Panc1 (cell line): ENCODE data around the gene ADCY9. TPM values are rescaled to one million over a fixed set of nuclear protein-coding genes. Genes with fewer than 3 reads are reported as not detected.

Experiments
- ATAC-seq: fragments of 200-7000 bp; cut with Tn5 transposase; 2 replicates; pipeline ENCODE4 v1.9.1; 2020; ENCODE audit warnings: mild to moderate bottlenecking, moderate library complexity
- BruUV-seq: library from RNA; stranded (reverse); fragments of 400-500 nt; replicated peaks from 2 replicates; lab custom pipeline; 2021; lab: Mats Ljungman, UMichigan
- CTCF ChIA-PET: fragments of 300-600 bp; sonication (Branson Sonifier 250); formaldehyde crosslinking; loops from one replicate; lab custom pipeline; 2022; ENCODE audit warnings: antibody characterized with exemption; lab: Charles Lee
- POLR2A ChIA-PET: fragments of 300-600 bp; sonication (Branson Sonifier 250); formaldehyde crosslinking; loops from one replicate; lab custom pipeline; 2022; ENCODE audit warnings: antibody characterized with exemption; lab: Charles Lee
- DNase-seq: peaks from one replicate; pipeline ENCODE4 v3.0.0-alpha.2; 2010; ENCODE audit warnings: low read depth, low spot score
- H3K27ac ChIP-seq: 2 replicates; pipeline ENCODE4 v1.5.1; 2011; ENCODE audit warnings: mild to moderate bottlenecking, low read length, inconsistent platforms
- H3K27me3 ChIP-seq: fragments of 200-500 bp; sonication (Bioruptor generic); 2 replicates; pipeline ENCODE4 v1.6.0; 2014; ENCODE audit warnings: low read length, inconsistent platforms; ENCODE audit not compliant: control insufficient read depth, insufficient read depth
- H3K36me3 ChIP-seq: fragments of 200-500 bp; sonication (Bioruptor generic); 2 replicates; pipeline ENCODE4 v1.5.1; 2014; ENCODE audit warnings: inconsistent platforms, mild to moderate bottlenecking, low read length, moderate library complexity; ENCODE audit not compliant: control insufficient read depth, insufficient read depth
- H3K4me1 ChIP-seq: 2 replicates; pipeline ENCODE4 v1.5.1; 2011; ENCODE audit warnings: inconsistent platforms, mild to moderate bottlenecking, low read length, moderate library complexity; ENCODE audit not compliant: control insufficient read depth, insufficient read depth
- H3K4me3 ChIP-seq, 2 experiments: 2 replicates each; pipeline ENCODE4 v1.5.1; 2011 to 2012; ENCODE audit warnings: low read depth in 2 of 2, low read length in 2 of 2, mild to moderate bottlenecking in 2 of 2, inconsistent platforms in 1 of 2, moderate library complexity in 1 of 2
- H3K9me3 ChIP-seq: fragments of 200-500 bp; sonication (Bioruptor generic); 2 replicates; pipeline ENCODE4 v1.5.1; 2014; ENCODE audit warnings: low read depth, mild to moderate bottlenecking, inconsistent platforms, low read length, moderate library complexity; ENCODE audit not compliant: control insufficient read depth, insufficient read depth
- CTCF ChIP-seq: fragments of 450-650 bp; IDR thresholded peaks from 2 replicates; pipeline ENCODE4 v1.5.1; 2017; ENCODE audit warnings: mild to moderate bottlenecking
- POLR2AphosphoS5 ChIP-seq: IDR thresholded peaks from 2 replicates; pipeline ENCODE4 v1.6.1; 2012; ENCODE audit warnings: mild to moderate bottlenecking, low read depth, low read length, moderate library complexity
- REST ChIP-seq, 2 experiments: IDR thresholded peaks; 2 replicates each; pipeline ENCODE4 v1.6.1; 2011 to 2012; ENCODE audit warnings: low read depth in 2 of 2, control low read depth in 1 of 2, low read length in 1 of 2, mild to moderate bottlenecking in 1 of 2, moderate library complexity in 1 of 2; ENCODE audit not compliant: insufficient read depth in 1 of 2
- SIN3A ChIP-seq: IDR thresholded peaks from 2 replicates; pipeline ENCODE4 v1.6.1; 2012; ENCODE audit warnings: low read depth, mild to moderate bottlenecking, low read length, moderate library complexity, borderline replicate concordance; ENCODE audit not compliant: insufficient read depth
- TCF7L2 ChIP-seq: IDR thresholded peaks from 2 replicates; pipeline ENCODE4 v1.6.1; 2011; ENCODE audit warnings: mild to moderate bottlenecking, low read depth, low read length, inconsistent platforms
- in situ Hi-C: cut with HindIII; loops from 2 replicates; pipeline ENCODE4 v1.10.0; 2016; ENCODE audit warnings: low sequenced_read_pairs, low pct_unique_long_range_greater_than_20kb
- intact Hi-C: fragments of 100-400 bp; cut with micrococcal nuclease; formaldehyde crosslinking; loops from one replicate; pipeline ENCODE4 v1.10.0; 2022; ENCODE audit not compliant: unreplicated experiment
- total RNA-seq: library from RNA; stranded (reverse); gene quantifications from one replicate; pipeline ENCODE4 v1.2.1, GENCODE V29; 2021; ENCODE audit not compliant: unreplicated experiment

Gene ADCY9
- total RNA-seq, 1 experiment from 2014 or later: 29.8 TPM

GRCh38 chr16:3954411-3954921, 161.8 kb downstream of the ADCY9 start:
- Histone ChIP-seq H3K27me3 (no peaks in the 10 kb centered on the region), H3K4me3 (no peak overlapping the region), H3K4me1 (peaks cover 11% of the 10 kb centered on the region), H3K9me3 (no peaks in the 10 kb centered on the region), H3K36me3 (no peaks in the 10 kb centered on the region), H3K27ac (no peak overlapping the region; the same call in 1 of the 2 replicates)
- DNase-seq (no peak), ATAC-seq (no peak)
- POLR2A ChIA-PET: no interaction called here
- TF ChIP-seq SIN3A (no peak), TCF7L2 (no peak), CTCF (no peak), REST (IDR thresholded peaks at IDR 0.05; ENCODE audit: insufficient read depth in 1 of 2, low read depth in 2 of 2, low read length in 1 of 2) (no peak), POLR2AphosphoS5 (no peak)
- in situ Hi-C loops (no loop called here), intact Hi-C loops (no loop called here)
- BruUV-seq: no TSS peak
- CTCF ChIA-PET: no interaction called here

DNA sequence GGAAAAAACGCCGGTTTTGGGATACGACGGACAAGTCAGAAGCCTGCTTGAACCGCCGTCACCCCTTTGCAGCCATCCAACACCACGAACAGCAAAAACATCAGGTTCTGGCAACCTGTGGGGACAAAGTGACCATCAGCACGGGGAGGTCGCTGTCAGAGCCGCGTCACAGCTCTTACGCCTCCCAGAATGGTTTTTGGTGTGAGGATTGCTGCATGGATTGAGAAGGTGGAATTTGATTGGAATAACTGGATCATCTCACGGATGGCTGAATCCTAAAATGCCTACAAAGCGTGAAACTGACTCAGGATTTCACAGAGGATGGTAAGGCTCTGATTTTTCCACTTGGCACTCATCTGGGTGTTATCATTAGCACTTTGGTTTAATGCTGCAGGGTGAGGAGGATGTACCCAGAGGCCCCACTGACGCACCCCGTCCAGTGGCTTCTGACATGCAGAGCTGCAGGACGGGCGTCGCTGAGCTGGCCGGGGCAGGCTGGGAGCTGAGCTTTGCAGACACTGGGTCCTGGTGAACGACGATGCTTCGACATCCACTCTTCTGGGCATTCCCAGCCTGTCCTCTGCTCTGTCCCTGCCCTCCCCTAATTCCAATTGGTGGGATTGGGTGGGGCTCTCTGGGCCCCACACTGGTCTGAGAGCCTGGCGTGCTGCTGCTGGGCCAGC, 162.4 kb downstream of the ADCY9 start:
- peaks cover 5% of the 10 kb centered on the region for H3K4me1 ChIP-seq
- POLR2A ChIA-PET: no interaction called here
- no TSS peak for BruUV-seq
- H3K36me3 ChIP-seq: no peaks in the 10 kb centered on the region
- TF ChIP-seq SIN3A: no peak
- no peak for TF ChIP-seq TCF7L2
- no peak for TF ChIP-seq CTCF
- TF ChIP-seq REST (IDR thresholded peaks at IDR 0.05; ENCODE audit: insufficient read depth in 1 of 2, low read depth in 2 of 2, low read length in 1 of 2): no peak
- TF ChIP-seq POLR2AphosphoS5: no peak
- H3K4me3 ChIP-seq: no peak overlapping the region
- in situ Hi-C loops: no loop called here
- no peaks in the 10 kb centered on the region for H3K27me3 ChIP-seq
- H3K27ac ChIP-seq: no peak overlapping the region; the same call in 1 of the 2 replicates
- ATAC-seq (no peak), DNase-seq (no peak)
- no peaks in the 10 kb centered on the region for H3K9me3 ChIP-seq
- intact Hi-C loops: no loop called here
- CTCF ChIA-PET: no interaction called here
